GM04503 (cell line): ENCODE data around the gene TMEM209.
A peak's percentile ranks its signal among the peaks of the same experiment; 100 is the strongest.
"Not testable (repeated sequence)": the region's sequence is repeated elsewhere in the genome, so short reads cannot be mapped to it uniquely, and the experiment has no call there.

Experiments
- DNase-seq: peaks from one replicate; pipeline ENCODE4 v3.0.0-alpha.2; 2012; ENCODE audit warnings: low read depth

TMEM209 gene

DNA sequence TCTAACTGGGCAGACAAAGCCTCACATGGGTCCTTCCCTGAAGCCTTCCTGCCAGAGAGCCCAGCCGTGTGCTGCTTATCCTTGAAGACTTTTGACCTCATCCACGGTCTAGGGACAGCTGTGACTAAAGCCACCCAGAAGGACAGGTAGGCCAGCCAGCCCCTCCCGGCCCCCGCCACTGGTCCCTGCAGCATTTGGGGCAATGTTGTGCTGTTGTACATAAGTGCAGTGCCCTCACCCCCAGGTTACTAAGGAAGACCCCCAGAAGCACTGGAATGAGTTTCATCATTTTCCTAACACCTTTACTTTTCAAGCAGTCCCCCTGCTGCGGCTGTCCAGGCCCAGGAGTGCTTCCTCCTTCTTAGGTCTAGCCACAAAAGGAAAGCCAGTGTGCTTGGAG is 43.0 kb downstream of the TMEM209 start:
- no peak for DNase-seq

DNA sequence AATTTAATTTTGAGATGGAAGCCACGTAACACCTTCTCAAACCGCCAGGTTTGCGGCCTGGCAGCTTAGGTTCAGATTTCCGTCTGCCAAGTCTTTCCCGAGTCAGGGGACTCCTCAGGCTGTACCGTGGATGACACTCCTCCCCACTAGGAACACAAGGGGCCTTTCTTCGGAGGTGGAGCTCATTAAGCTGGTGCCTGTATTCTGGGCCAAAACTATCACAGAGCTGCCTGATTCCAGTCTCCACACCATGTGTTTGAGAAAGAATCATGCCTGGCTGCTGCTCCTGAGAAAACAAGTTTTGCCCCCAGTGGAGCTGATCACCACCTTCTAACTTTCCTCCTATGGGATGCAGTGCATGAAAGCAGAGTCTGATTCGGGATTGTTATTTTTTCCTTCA is 44.8 kb downstream of the TMEM209 start:
- DNase-seq, result no peak

DNA sequence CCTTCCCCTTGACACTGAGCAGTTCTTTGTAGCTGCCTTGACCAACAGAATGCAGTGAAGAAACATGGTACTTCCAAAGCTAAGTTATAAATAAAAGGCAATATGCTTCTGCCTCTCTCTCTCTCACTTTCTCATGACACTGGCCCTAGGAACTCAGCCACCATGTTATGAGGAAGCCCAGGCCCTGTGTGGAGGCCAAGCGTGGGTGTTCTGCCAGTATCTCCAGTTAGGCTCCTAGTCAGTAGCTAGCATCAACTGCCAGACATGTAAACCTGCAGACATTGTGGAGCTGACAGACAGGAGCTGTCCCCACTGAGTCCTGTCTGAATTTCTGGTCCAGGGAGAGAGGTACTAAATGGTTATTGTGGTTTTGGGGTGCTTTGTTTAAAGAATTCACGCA is 45.2 kb downstream of the TMEM209 start:
- DNase-seq, result no peak

DNA sequence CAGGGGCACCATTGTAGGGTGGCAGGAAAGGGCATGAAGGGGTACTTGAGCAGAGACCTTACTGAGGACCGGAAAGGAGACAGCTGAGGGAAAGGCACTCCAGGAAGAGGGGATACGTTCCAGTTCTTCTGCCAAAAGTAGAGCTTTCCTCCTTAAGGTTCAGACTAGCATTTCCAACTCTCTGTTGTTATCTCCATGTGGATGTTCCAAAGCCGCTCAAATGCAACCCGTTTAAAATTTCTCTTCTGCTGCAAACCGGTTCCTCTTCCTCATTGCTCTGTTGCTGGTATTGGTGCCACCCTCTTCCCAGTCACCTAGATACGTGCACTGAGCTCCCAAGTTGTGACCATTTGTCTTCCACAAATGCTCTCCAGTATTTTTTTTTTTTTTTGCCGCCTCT is 47.5 kb downstream of the TMEM209 start:
- DNase-seq, result no peak

DNA sequence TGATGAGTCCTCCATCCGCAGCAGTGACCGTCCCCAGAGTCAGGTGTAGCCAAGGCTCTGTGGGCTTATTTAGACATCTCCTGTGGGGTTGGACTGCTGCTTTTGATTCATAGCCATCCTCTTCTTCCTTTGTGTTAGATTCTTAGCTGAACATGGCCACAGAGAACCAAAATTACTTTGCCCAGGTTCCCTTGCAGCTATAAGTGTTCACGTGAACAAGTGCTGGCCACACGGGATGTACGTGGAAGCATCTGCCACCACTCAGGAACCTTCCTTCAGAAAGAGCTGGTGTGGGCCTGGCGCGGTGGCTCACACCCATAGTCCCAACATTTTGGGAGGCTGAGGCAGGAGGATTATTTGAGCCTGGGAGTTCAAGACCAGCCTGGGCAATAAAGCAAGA is 49.1 kb downstream of the TMEM209 start:
- DNase-seq, result no peak

DNA sequence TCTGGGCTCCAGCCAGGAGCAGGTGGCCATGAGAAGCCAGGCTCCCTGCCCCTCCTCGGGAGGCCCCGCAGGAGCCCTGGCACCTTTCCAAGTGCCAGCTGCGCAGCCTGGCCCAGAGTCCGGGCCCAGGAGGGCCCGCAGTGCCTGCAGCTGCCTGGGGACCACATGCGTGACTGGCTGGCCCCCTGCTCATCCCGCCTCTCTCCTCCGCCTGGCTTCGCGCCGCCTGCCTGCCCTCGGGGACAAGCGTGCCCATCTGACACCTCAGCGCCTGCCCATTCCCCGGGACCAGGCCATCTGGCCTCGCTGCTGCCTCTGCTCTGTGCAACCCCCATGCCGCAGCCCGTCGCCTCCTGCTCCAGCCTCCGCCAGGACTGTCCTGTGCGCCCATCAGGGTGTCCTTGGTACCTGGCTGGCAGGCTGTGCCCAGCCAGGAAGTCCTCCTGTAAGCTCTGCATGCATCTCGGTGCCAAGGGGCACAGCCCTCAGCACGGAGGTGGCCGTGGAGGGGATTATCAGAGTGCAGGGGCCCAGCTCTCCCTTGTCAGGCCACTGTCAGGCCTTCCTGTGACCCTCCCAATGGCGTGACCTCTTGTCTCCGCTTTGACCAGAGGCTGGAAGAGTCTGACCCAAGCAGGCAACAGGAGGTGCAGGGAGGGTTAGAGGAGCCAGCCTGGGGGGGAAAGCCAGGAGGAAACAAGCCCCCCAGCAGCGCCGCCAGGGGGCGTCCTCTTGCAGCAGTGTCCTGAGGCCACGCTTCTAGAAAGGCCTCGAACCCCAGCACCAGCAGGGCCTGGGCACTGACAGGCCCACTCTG is 50.5 kb downstream of the TMEM209 start:
- DNase-seq, result no peak

GRCh38 chr7:130154131-130154500 is 51.1 kb downstream of the TMEM209 start:
- no peak for DNase-seq

DNA sequence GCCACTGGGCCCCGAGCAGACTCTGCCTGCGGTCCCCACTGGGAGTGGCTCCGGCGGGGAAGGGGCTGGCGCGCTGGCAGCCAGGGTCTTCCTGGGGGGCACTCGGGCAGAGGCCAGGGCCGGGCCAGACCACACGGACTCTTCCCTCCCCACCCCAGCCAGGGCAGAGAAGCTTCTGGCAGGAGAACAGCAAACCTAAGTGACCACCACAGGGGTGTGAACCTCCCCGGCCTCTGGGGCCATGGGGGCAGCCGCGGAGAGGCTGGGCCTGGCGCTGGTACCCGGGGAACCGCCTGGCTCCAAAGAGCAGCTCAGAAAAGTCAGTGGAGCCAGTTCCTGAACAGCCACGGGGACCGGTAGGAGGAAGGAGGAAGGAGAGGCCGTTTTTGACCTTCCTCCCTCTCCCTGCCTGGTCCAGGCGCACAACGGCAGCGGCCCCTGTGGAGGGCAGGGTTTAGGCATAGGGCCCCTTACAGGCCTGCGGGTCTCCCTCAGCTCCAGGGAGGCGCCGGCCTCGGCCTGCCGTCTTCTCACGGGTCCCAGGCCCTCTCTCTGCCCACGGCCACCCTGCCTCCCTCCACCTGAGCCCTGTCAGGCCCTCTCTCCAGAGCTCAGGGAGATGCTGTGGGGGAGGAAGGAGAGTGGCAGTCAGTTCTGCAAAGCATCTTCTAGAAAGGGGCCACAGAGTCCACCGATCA is 51.8 kb downstream of the TMEM209 start:
- no peak for DNase-seq

- no peak for DNase-seq
These were observed 52.6 kb downstream of the TMEM209 start for GRCh38 chr7:130152493-130153210.

DNA sequence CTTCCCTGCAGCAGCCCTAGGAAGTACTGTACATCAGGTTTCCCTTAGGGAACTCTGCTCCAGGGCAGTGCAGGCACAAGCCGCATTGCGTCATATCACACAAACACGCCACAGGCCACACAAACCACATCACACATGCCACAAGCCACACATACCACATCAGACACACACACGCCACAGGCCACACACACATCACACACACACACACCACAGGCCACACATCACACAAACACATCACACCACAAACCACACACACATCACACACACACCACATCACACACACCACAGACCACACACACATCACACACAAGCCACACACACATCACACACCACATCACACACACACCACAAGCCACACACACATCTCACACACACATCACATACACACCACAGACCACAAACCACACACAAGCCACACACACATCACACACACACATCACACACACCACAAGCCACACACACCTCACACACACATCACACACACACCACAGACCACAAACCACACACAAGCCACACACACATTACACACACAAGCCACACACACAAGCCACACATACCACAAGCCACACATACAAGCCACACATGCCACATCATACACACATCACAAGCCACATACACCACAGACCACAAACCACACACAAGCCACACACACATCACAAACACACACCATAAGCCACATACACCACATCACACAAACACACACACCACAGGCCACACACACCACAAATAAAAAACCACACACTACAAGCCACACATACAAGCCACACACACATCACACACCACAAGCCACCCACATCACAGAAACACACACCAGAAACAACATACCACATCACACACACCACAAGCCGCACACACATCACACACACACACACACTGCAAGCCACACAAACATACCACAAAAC is 53.4 kb downstream of the TMEM209 start:
- DNase-seq, result no peak

- DNase-seq, result no peak
These were observed 54.6 kb downstream of the TMEM209 start for GRCh38 chr7:130150587-130150986.

DNA sequence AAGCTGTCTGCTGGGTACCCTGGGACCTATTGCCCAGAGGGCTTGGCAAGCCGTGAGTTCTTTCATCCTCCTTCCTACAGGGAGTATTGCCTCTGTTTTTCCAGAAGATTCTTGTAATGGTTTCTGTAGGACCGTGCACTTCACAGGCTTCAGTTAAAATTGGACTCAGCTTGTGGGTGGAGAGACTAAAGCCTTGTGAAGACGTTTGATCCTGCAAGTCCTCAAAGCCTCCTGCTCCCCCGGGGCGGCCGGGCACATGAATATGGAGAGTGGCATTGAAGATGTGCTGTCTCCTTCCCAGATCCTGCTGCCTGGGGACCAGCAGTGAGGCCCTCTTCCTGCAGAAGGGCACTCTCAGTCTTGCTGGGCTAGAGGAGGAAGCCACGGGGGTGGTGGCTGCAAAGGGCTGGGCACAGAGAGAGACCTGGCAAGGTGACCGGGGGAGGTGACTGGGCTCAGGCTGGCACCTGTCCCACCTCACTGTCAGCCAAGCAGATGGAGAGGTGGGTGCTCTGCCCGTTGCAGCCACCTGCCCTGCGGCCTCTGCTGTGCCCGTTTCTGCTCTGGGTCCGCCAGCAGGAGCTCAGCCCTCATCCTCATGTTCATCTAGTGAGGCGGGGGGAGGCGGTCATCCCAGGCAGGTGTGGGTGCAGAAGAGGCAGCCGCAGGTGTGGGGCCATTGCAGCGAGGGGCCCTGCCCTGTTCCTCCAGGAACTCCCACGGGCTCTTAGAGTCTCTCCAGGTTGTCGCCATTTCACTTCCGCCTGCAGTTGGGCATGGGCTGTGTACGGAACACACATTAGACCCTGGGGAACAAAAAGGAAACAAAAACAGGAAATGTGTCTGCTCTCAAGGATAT is 55.7 kb downstream of the TMEM209 start:
- DNase-seq, result no peak

DNA sequence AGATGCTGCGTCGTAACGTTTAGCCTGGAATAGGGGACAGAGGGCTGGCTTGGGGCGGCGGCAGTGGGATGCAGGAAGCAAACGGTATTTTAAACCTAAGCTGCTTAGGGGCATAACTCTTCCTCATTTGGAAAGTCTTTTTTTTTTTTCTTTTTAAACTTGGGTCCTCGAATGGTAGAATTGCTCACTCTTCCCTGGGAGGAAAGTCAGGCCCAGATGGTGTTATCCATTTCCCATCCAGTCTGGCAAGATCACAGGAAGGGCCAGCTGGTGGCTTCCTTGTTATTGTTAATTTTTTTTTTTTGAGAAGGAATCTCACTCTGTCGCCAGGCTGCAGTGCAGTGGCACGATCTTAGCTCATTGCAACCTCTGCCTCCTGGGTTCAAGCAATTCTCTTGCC is 56.6 kb downstream of the TMEM209 start:
- no peak for DNase-seq

- no peak for DNase-seq
These were observed 57.4 kb downstream of the TMEM209 start for GRCh38 chr7:130147710-130148325.

DNA sequence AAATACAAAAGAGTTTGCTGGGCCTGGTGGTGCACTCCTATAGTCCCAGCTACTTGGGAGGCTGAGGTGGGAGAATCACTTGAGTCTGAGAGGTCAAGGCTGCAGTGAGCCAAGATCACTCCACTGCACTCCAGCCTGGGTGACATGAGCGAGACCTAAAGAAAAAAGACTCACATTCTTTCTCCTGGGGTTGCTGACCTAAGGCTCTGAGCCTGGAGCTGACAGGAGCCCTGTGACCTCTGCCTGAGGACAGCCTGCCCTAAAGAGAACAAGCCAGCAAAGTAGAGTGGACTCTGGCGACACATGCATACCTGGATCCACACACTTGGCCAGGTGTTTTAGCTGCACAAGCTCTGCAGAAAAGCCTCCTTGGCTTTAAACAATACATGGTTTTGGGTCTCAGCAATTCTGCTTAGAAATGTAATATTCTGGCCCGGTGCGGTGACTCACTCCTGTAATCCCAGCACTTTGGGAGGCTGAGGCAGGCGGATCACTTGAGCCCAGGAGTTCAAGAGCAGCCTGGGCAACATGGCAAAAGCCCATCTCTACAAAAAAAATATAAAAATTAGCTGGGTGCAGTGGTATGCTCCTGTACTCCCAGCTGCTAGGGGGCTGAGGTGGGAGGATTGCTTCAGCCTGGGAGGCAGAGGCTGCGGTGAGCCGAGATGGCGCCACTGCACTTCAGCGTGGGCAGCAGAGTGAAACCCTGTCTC is 58.4 kb downstream of the TMEM209 start:
- no peak for DNase-seq

DNA sequence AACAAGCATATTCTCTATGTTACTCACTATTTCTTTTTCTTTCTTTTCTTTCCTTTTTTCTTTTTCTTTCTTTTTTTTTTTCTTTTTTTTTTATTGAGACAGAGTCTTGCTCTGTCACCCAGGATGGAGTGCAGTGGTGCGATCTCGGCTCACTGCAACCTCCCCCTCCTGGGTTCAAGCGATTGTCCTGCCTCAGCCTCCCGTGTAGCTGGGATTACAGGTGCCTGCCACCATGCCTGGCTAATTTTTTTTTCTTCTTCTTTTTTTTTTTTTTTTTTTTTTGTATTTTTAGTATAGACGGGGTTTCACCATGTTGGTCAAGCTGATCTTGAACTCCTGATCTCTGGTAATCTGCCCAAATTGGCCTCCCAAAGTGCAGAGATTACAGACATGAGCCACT is 59.1 kb downstream of the TMEM209 start:
- DNase-seq, result not testable (repeated sequence)

GRCh38 chr7:130145424-130146100 is 59.6 kb downstream of the TMEM209 start:
- no peak for DNase-seq

- peak; percentile 63 for DNase-seq
These were observed 60.7 kb downstream of the TMEM209 start for GRCh38 chr7:130144312-130145171.

DNA sequence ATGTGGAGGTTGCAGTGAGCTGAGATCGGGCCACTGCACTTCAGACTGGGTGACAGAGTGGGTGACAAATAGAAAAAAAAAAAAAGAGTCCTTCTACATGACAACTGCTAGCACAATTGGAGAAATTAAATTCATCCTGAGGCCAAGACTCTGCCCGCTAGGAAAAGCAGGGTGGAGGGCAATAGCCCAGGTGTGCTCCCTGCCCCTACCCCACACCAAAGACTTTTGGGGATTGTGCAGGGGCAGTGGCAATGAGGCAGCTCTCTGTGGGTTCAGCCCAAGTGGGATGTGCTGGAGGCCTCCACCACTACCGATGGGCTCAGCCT is 61.3 kb downstream of the TMEM209 start:
- DNase-seq, result no peak
